Activated CD4-positive, alpha-beta memory T cell treated with anti-CD3 and anti-CD28 coated beads for 36 hours (primary cell): ENCODE data around the gene DERL2. TPM values are rescaled to one million over a fixed set of nuclear protein-coding genes. Genes with fewer than 3 reads are reported as not detected.
"Not testable (repeated sequence)": the region's sequence is repeated elsewhere in the genome, so short reads cannot be mapped to it uniquely, and the experiment has no call there.

Source experiments
- CTCF ChIA-PET: fragments of 350-600 bp; sonication (Branson Sonifier 250); formaldehyde crosslinking; loops from one replicate; lab custom pipeline; 2021; ENCODE audit warnings: antibody characterized with exemption, inconsistent platforms; lab: Charles Lee
- POLR2A ChIA-PET: fragments of 350-600 bp; sonication (Branson Sonifier 250); formaldehyde crosslinking; loops from one replicate; lab custom pipeline; 2021; ENCODE audit warnings: antibody characterized with exemption; lab: Charles Lee
- DNase-seq: peaks from one replicate; pipeline ENCODE4 v3.0.0-alpha.2; 2020
- H3K27ac Mint-ChIP-seq: one replicate; pipeline ENCODE4 v1.8.0; 2021; ENCODE audit warnings: mixed read lengths
- H3K27me3 Mint-ChIP-seq: one replicate; pipeline ENCODE4 v1.8.0; 2021; ENCODE audit warnings: mixed read lengths
- H3K36me3 Mint-ChIP-seq: one replicate; pipeline ENCODE4 v1.8.0; 2021; ENCODE audit warnings: mixed read lengths
- H3K4me1 Mint-ChIP-seq: one replicate; pipeline ENCODE4 v1.8.0; 2021; ENCODE audit warnings: low read depth, mixed read lengths
- H3K4me3 Mint-ChIP-seq: one replicate; pipeline ENCODE4 v1.8.0; 2021; ENCODE audit warnings: mild to moderate bottlenecking, mixed read lengths
- H3K9me3 Mint-ChIP-seq: one replicate; pipeline ENCODE4 v1.8.0; 2021; ENCODE audit warnings: mixed read lengths
- intact Hi-C: fragments of 100-400 bp; cut with micrococcal nuclease; formaldehyde crosslinking; loops from one replicate; pipeline ENCODE4 v1.15.1; 2023
- total RNA-seq, 2 experiments: library from RNA; stranded (reverse); gene quantifications; one replicate each; pipeline ENCODE4 v1.2.3, GENCODE V29; 2021

The DERL2 gene
- total RNA-seq, 2 experiments from 2014 or later, result 54.8 to 57.8 TPM

GRCh38 chr17:5467416-5467815, 18.6 kb downstream of the DERL2 start:
- Mint-ChIP-seq H3K4me1 (peaks cover 40% of the 10 kb centered on the region), H3K27ac (no peak overlapping the region), H3K4me3 (peak overlapping the region; percentile 85), H3K9me3 (no peaks in the 10 kb centered on the region), H3K27me3 (no peaks in the 10 kb centered on the region), H3K36me3 (peaks cover 2% of the 10 kb centered on the region)
- intact Hi-C loops, result loop anchor here (5.0 kb wide), 1 partner anchor 50 kb away; the partner anchor contains the start of gene NUP88
- DNase-seq, result no peak
- CTCF ChIA-PET, result interaction anchor here (2.2 kb wide), 1 partner anchor 28 kb away, joined by 11 read pairs; the partner anchor contains the start of gene C1QBP
- POLR2A ChIA-PET, result interaction anchor here (3.7 kb wide), 1 partner anchor 18 kb away, joined by 29 read pairs; the partner anchor contains the start of genes DERL2 and MIS12

GRCh38 chr17:5466295-5466694, 19.7 kb downstream of the DERL2 start:
- DNase-seq, result no peak
- Mint-ChIP-seq H3K4me3 (peak overlapping the region; percentile 85), H3K27ac (no peak overlapping the region), H3K36me3 (peaks cover 5% of the 10 kb centered on the region), H3K4me1 (peaks cover 40% of the 10 kb centered on the region), H3K9me3 (no peaks in the 10 kb centered on the region), H3K27me3 (no peaks in the 10 kb centered on the region)
- intact Hi-C loops, result loop anchor here (5.0 kb wide), 1 partner anchor 49 kb away; the partner anchor contains the start of gene NUP88
- POLR2A ChIA-PET, result interaction anchor here (0.6 kb wide), 2 partner anchors 26 to 68 kb away, joined by 3 read pairs; no protein-coding TSS in a partner anchor
- CTCF ChIA-PET, result interaction anchor here (1.0 to 1.2 kb wide), 2 partner anchors 22 to 27 kb away, joined by 4 to 9 read pairs; partner anchors contain the start of gene C1QBP

GRCh38 chr17:5464717-5465507, 21.1 kb downstream of the DERL2 start:
- Mint-ChIP-seq H3K27me3 (no peaks in the 10 kb centered on the region), H3K4me3 (no peak overlapping the region), H3K9me3 (no peaks in the 10 kb centered on the region), H3K36me3 (peaks cover 13% of the 10 kb centered on the region), H3K4me1 (peaks cover 36% of the 10 kb centered on the region), H3K27ac (no peak overlapping the region)
- no peak for DNase-seq
- ChIA-PET CTCF (interaction anchor here (0.7 to 3.0 kb wide), 2 partner anchors 25 to 274 kb away, joined by 3 to 14 read pairs; partner anchors contain the start of gene C1QBP), POLR2A (no interaction called here)
- intact Hi-C loops, result loop anchor here (5.0 kb wide), 1 partner anchor 48 kb away; the partner anchor contains the start of gene NUP88

- no peaks in the 10 kb centered on the region for H3K9me3 Mint-ChIP-seq
- H3K4me1 Mint-ChIP-seq, result no peaks in the 10 kb centered on the region
- DNase-seq, result no peak
- no peak overlapping the region for H3K27ac Mint-ChIP-seq
- intact Hi-C loops, result no loop called here
- POLR2A ChIA-PET, result no interaction called here
- no peak overlapping the region for H3K4me3 Mint-ChIP-seq
- no peaks in the 10 kb centered on the region for H3K27me3 Mint-ChIP-seq
- CTCF ChIA-PET, result no interaction called here
- H3K36me3 Mint-ChIP-seq, result peaks cover 42% of the 10 kb centered on the region
Observed at GRCh38 chr17:5446786-5447185, 39.2 kb downstream of the DERL2 start.

GRCh38 chr17:5444209-5444608, 41.8 kb downstream of the DERL2 start:
- peaks cover 11% of the 10 kb centered on the region for H3K4me1 Mint-ChIP-seq
- no peak overlapping the region for H3K27ac Mint-ChIP-seq
- peaks cover 35% of the 10 kb centered on the region for H3K36me3 Mint-ChIP-seq
- H3K9me3 Mint-ChIP-seq, result no peaks in the 10 kb centered on the region
- ChIA-PET CTCF (interaction anchor here (1.4 kb wide), 1 partner anchor 22 kb away, joined by 4 read pairs; no protein-coding TSS in a partner anchor), POLR2A (no interaction called here)
- no peak for DNase-seq
- intact Hi-C loops, result no loop called here
- no peaks in the 10 kb centered on the region for H3K27me3 Mint-ChIP-seq
- H3K4me3 Mint-ChIP-seq, result no peak overlapping the region

- intact Hi-C loops, result no loop called here
- POLR2A ChIA-PET, result no interaction called here
- Mint-ChIP-seq H3K4me1 (peaks cover 12% of the 10 kb centered on the region), H3K4me3 (no peak overlapping the region), H3K9me3 (no peaks in the 10 kb centered on the region), H3K27ac (no peak overlapping the region), H3K36me3 (peaks cover 34% of the 10 kb centered on the region), H3K27me3 (no peaks in the 10 kb centered on the region)
- CTCF ChIA-PET, result interaction anchor here (1.4 kb wide), 1 partner anchor 23 kb away, joined by 4 read pairs; no protein-coding TSS in a partner anchor
- DNase-seq, result no peak
Observed at GRCh38 chr17:5443728-5444127, 42.2 kb downstream of the DERL2 start.

GRCh38 chr17:5439446-5439764, 46.6 kb downstream of the DERL2 start:
- peaks cover 43% of the 10 kb centered on the region for H3K4me1 Mint-ChIP-seq
- no peak for DNase-seq
- no peaks in the 10 kb centered on the region for H3K27me3 Mint-ChIP-seq
- H3K36me3 Mint-ChIP-seq, result peaks cover 42% of the 10 kb centered on the region
- intact Hi-C loops, result loop anchor here (1.0 to 5.0 kb wide), 5 partner anchors 20 to 242 kb away; partner anchors contain the start of genes DERL2, MIS12 and NUP88
- peak overlapping the region; percentile 82 for H3K4me3 Mint-ChIP-seq
- ChIA-PET CTCF (interaction anchor here (0.6 to 2.4 kb wide), 39 partner anchors 9 to 241 kb away, joined by 3 to 26 read pairs (median 5); partner anchors contain the start of genes DERL2, DHX33, MIS12 and NUP88), POLR2A (interaction anchor here (0.5 to 4.8 kb wide), 7 partner anchors 16 to 168 kb away, joined by 3 to 30 read pairs (median 6); partner anchors contain the start of genes DERL2, MIS12, NUP88 and RPAIN)
- peak overlapping the region; percentile 83 for H3K27ac Mint-ChIP-seq
- H3K9me3 Mint-ChIP-seq, result no peaks in the 10 kb centered on the region

GRCh38 chr17:5438716-5439445, 47.1 kb downstream of the DERL2 start, which contains the start of gene C1QBP:
TSS of gene C1QBP (minus strand) at chr17:5439155. CDS start at chr17:5439073, 82 bp downstream.
- Mint-ChIP-seq H3K4me3 (peak within 1 kb of the TSS; percentile 82), H3K4me1 (peaks cover 43% of the 10 kb centered on the region), H3K27me3 (no peaks in the 10 kb centered on the region), H3K27ac (peak within 1 kb of the TSS; percentile 83), H3K9me3 (no peaks in the 10 kb centered on the region), H3K36me3 (peaks cover 42% of the 10 kb centered on the region)
- intact Hi-C loops, result loop anchor here (1.0 to 5.0 kb wide), 5 partner anchors 20 to 242 kb away; partner anchors contain the start of genes DERL2, MIS12 and NUP88
- POLR2A ChIA-PET, result interaction anchor here (0.6 to 4.8 kb wide), 7 partner anchors 15 to 167 kb away, joined by 3 to 30 read pairs (median 6); partner anchors contain the start of genes DERL2, DHX33, MIS12 and NUP88
- CTCF ChIA-PET, result interaction anchor here (0.6 to 2.4 kb wide), 40 partner anchors 9 to 240 kb away, joined by 3 to 26 read pairs (median 5); partner anchors contain the start of genes DERL2, DHX33, MIS12 and NUP88
- DNase-seq, result peak; percentile 95

GRCh38 chr17:5437721-5438317, 48.2 kb downstream of the DERL2 start:
- POLR2A ChIA-PET, result interaction anchor here (1.5 to 4.8 kb wide), 2 partner anchors 19 to 31 kb away, joined by 6 to 30 read pairs; partner anchors contain the start of genes DHX33, NUP88 and RPAIN
- Mint-ChIP-seq H3K4me1 (peaks cover 43% of the 10 kb centered on the region), H3K36me3 (peaks cover 48% of the 10 kb centered on the region), H3K4me3 (peak overlapping the region; percentile 82), H3K9me3 (no peaks in the 10 kb centered on the region), H3K27ac (peak overlapping the region; percentile 79), H3K27me3 (no peaks in the 10 kb centered on the region)
- DNase-seq, result no peak
- intact Hi-C loops, result loop anchor here (5.0 kb wide), 2 partner anchors 49 to 241 kb away; partner anchors contain the start of genes DERL2 and MIS12
- CTCF ChIA-PET, result interaction anchor here (1.0 to 2.4 kb wide), 5 partner anchors 19 to 68 kb away, joined by 3 to 26 read pairs (median 10); partner anchors contain the start of genes NUP88 and RPAIN

- H3K9me3 Mint-ChIP-seq, H3K4me3 Mint-ChIP-seq, CTCF ChIA-PET, H3K27me3 Mint-ChIP-seq, DNase-seq: not testable (repeated sequence)
- intact Hi-C loops, result loop anchor here (5.0 kb wide), 2 partner anchors 51 to 239 kb away; partner anchors contain the start of genes DERL2 and MIS12
- Mint-ChIP-seq H3K36me3 (peaks cover 58% of the 10 kb centered on the region), H3K27ac (peak overlapping the region; percentile 72), H3K4me1 (peaks cover 45% of the 10 kb centered on the region)
- POLR2A ChIA-PET, result interaction anchor here (4.8 kb wide), 1 partner anchor 17 kb away, joined by 30 read pairs; the partner anchor contains the start of genes NUP88 and RPAIN
Observed at GRCh38 chr17:5435781-5436315, 50.1 kb downstream of the DERL2 start.
